Activated naive CD8-positive, alpha-beta T cell (primary cell): ENCODE data around the gene ARHGEF12.

Experiments used
- H3K27ac Mint-ChIP-seq: one replicate; pipeline ENCODE4 v1.8.0; 2021; ENCODE audit warnings: mixed read lengths
- H3K27me3 Mint-ChIP-seq: one replicate; pipeline ENCODE4 v1.8.0; 2021; ENCODE audit warnings: mixed read lengths
- H3K36me3 Mint-ChIP-seq: one replicate; pipeline ENCODE4 v1.8.0; 2021; ENCODE audit warnings: mixed read lengths
- H3K4me1 Mint-ChIP-seq: one replicate; pipeline ENCODE4 v1.8.0; 2021; ENCODE audit warnings: low read depth, mixed read lengths
- H3K4me3 Mint-ChIP-seq: one replicate; pipeline ENCODE4 v1.8.0; 2021; ENCODE audit warnings: mild to moderate bottlenecking, mixed read lengths
- H3K9me3 Mint-ChIP-seq: one replicate; pipeline ENCODE4 v1.8.0; 2021; ENCODE audit warnings: low read depth, mixed read lengths

The ARHGEF12 gene

GRCh38 chr11:120538707-120539106 lies 202.5 kb downstream of the ARHGEF12 start:
- Mint-ChIP-seq H3K9me3 (peaks cover 6% of the 10 kb centered on the region), H3K4me3 (no peak overlapping the region), H3K27ac (no peak overlapping the region), H3K27me3 (peaks cover 3% of the 10 kb centered on the region), H3K4me1 (no peaks in the 10 kb centered on the region), H3K36me3 (no peaks in the 10 kb centered on the region)
